AG10803 (cell line): ENCODE results near the gene MAPK12.

Source experiments
- DNase-seq: peaks from one replicate; pipeline ENCODE4 v3.0.0; 2010; ENCODE audit warnings: low read depth
- H3K4me3 ChIP-seq: 2 replicates; pipeline ENCODE4 v1.5.1; 2011; ENCODE audit warnings: mild to moderate bottlenecking, low read length, control low read depth
- CTCF ChIP-seq: conservative IDR thresholded peaks from 2 replicates; pipeline ENCODE4 v1.5.1; 2011; ENCODE audit warnings: mild to moderate bottlenecking, low read length, control low read depth, inconsistent platforms

MAPK12 gene

GRCh38 chr22:50261615-50262459, at the start of gene MAPK12:
Gene MAPK12, minus strand, starts transcription at chr22:50261683. Its CDS starts 174 bp downstream, at chr22:50261509.
- peak within 1 kb of the TSS; percentile 76 for H3K4me3 ChIP-seq
- DNase-seq: no peak
- TF ChIP-seq CTCF: no peak

GRCh38 chr22:50310949-50311444, 49.5 kb upstream of the MAPK12 start:
- no peak overlapping the region for H3K4me3 ChIP-seq
- TF ChIP-seq CTCF: no peak
- DNase-seq: no peak

GRCh38 chr22:50310031-50310722, 48.7 kb upstream of the MAPK12 start:
- H3K4me3 ChIP-seq: no peak overlapping the region
- no peak for DNase-seq
- no peak for TF ChIP-seq CTCF

GRCh38 chr22:50309601-50309991, 48.1 kb upstream of the MAPK12 start:
- H3K4me3 ChIP-seq: no peak overlapping the region
- no peak for TF ChIP-seq CTCF
- no peak for DNase-seq

- no peak for TF ChIP-seq CTCF
- H3K4me3 ChIP-seq: no peak overlapping the region
- no peak for DNase-seq
These were observed 47.6 kb upstream of the MAPK12 start for GRCh38 chr22:50308986-50309600.

- peak; percentile 88 for DNase-seq
- H3K4me3 ChIP-seq: no peak overlapping the region
- no peak for TF ChIP-seq CTCF
These were observed 47.1 kb upstream of the MAPK12 start for GRCh38 chr22:50308597-50308935.
